Thyroid gland (tissue), 4 donors: ENCODE results near the gene MB.

Experiments used
- CTCF ChIP-seq, 6 experiments: fragments of 200-600 bp in 3 of 6; fragments of 450-650 bp in 3 of 6; sonication (generic) in 3 of 6; IDR thresholded peaks; one replicate each; pipeline ENCODE4 v1.5.1; 2016 to 2019; ENCODE audit warnings: antibody characterized with exemption in 6 of 6, mild to moderate bottlenecking in 2 of 6, inconsistent platforms in 1 of 6, moderate library complexity in 1 of 6
- POLR2A ChIP-seq, 2 donors: fragments of 450-650 bp; IDR thresholded peaks; one replicate each; pipeline ENCODE4 v1.6.1; 2017; ENCODE audit warnings: antibody characterized with exemption in 2 of 2, mild to moderate bottlenecking in 2 of 2, moderate library complexity in 1 of 2

GRCh38 chr22:35651085-35651484, 34.0 kb upstream of the MB start:
- TF ChIP-seq CTCF (IDR thresholded peaks at IDR 0.05) (no peak), POLR2A (IDR thresholded peaks at IDR 0.05) (no peak)
